IMR-90 (cell line): ENCODE measurements around the gene VPS11.

Experiments used
- CEBPB ChIP-seq: IDR thresholded peaks from 2 replicates; pipeline ENCODE4 v1.6.1; 2012; ENCODE audit warnings: low read depth, low read length, improper control_type of control experiment
- CTCF ChIP-seq: conservative IDR thresholded peaks from 2 replicates; pipeline ENCODE4 v1.5.1; 2012; ENCODE audit warnings: mild to moderate bottlenecking, low read depth, low read length, improper control_type of control experiment
- MAFK ChIP-seq: IDR thresholded peaks from 2 replicates; pipeline ENCODE4 v1.6.1; 2012; ENCODE audit warnings: low read depth, low read length, improper control_type of control experiment
- POLR2A ChIP-seq: IDR thresholded peaks from 2 replicates; pipeline ENCODE4 v1.6.1; 2012; ENCODE audit warnings: mild to moderate bottlenecking, low read depth, low read length
- RAD21 ChIP-seq: IDR thresholded peaks from 2 replicates; pipeline ENCODE4 v1.6.1; 2012; ENCODE audit warnings: low read length, improper control_type of control experiment
- RCOR1 ChIP-seq: IDR thresholded peaks from 2 replicates; pipeline ENCODE4 v1.6.1; 2012; ENCODE audit warnings: mild to moderate bottlenecking, low read length, improper control_type of control experiment; ENCODE audit not compliant: insufficient replicate concordance

GRCh38 chr11:119025099-119025473 is 42.5 kb upstream of the VPS11 start:
- TF ChIP-seq RAD21 (no peak), CTCF (no peak), MAFK (no peak), POLR2A (no peak), RCOR1 (no peak), CEBPB (no peak)
